ENCODE results near the gene SIL1. TPM values are rescaled to one million over a fixed set of nuclear protein-coding genes. Genes with fewer than 3 reads are reported as not detected.

SIL1 gene
- polyA plus RNA-seq, 1 experiment: 64.6 TPM

GRCh38 chr5:138932171-138932810, 265.9 kb downstream of the SIL1 start:
- Histone ChIP-seq H3K27me3 (ENCODE audit: control insufficient read depth, insufficient read depth, low read length) (no peaks in the 10 kb centered on the region), H3K4me3 (ENCODE audit: low read depth, low read length) (no peak overlapping the region), H3K27ac (ENCODE audit: low read depth, low read length) (no peak overlapping the region), H3K9me3 (ENCODE audit: control insufficient read depth, insufficient read depth, low read length) (no peaks in the 10 kb centered on the region; the same call in 1 of the 2 replicates)
- ChIA-PET CTCF (no interaction called here), POLR2A (no interaction called here)
- TF ChIP-seq CTCF (IDR thresholded peaks at IDR 0.05; ENCODE audit: low read depth, low read length): no peak
- DNase-seq (ENCODE audit: low read depth, low spot score): no peak

GRCh38 chr5:138930371-138931097, 267.6 kb downstream of the SIL1 start:
- POLR2A ChIA-PET: no interaction called here
- no peaks in the 10 kb centered on the region for H3K27me3 ChIP-seq (ENCODE audit: control insufficient read depth, insufficient read depth, low read length)
- DNase-seq (ENCODE audit: low read depth, low spot score): no peak
- no peak overlapping the region for H3K27ac ChIP-seq (ENCODE audit: low read depth, low read length)
- H3K9me3 ChIP-seq (ENCODE audit: control insufficient read depth, insufficient read depth, low read length): no peaks in the 10 kb centered on the region; the same call in 1 of the 2 replicates
- CTCF ChIA-PET: interaction anchor here (1.5 kb wide), 1 partner anchor 332 kb away, joined by 4 read pairs; no protein-coding TSS in a partner anchor
- no peak overlapping the region for H3K4me3 ChIP-seq (ENCODE audit: low read depth, low read length)
- no peak for TF ChIP-seq CTCF (IDR thresholded peaks at IDR 0.05; ENCODE audit: low read depth, low read length)

GRCh38 chr5:138929571-138929955, 268.6 kb downstream of the SIL1 start:
- no peaks in the 10 kb centered on the region for H3K9me3 ChIP-seq (ENCODE audit: control insufficient read depth, insufficient read depth, low read length)
- no peak for TF ChIP-seq CTCF (IDR thresholded peaks at IDR 0.05; ENCODE audit: low read depth, low read length)
- H3K27me3 ChIP-seq (ENCODE audit: control insufficient read depth, insufficient read depth, low read length): no peaks in the 10 kb centered on the region
- ChIA-PET POLR2A (no interaction called here), CTCF (interaction anchor here (1.5 kb wide), 1 partner anchor 332 kb away, joined by 4 read pairs; no protein-coding TSS in a partner anchor)
- no peak overlapping the region for H3K4me3 ChIP-seq (ENCODE audit: low read depth, low read length)
- no peak overlapping the region for H3K27ac ChIP-seq (ENCODE audit: low read depth, low read length)
- DNase-seq (ENCODE audit: low read depth, low spot score): no peak

GRCh38 chr5:138927979-138928378, 270.2 kb downstream of the SIL1 start:
- no peak for DNase-seq (ENCODE audit: low read depth, low spot score)

More at GRCh38 chr5:138927979-138928378, 270.2 kb downstream of the SIL1 start:
- Histone ChIP-seq H3K27me3 (ENCODE audit: control insufficient read depth, insufficient read depth, low read length) (no peaks in the 10 kb centered on the region), H3K9me3 (ENCODE audit: control insufficient read depth, insufficient read depth, low read length) (no peaks in the 10 kb centered on the region), H3K27ac (ENCODE audit: low read depth, low read length) (no peak overlapping the region), H3K4me3 (ENCODE audit: low read depth, low read length) (no peak overlapping the region)
- POLR2A ChIA-PET: no interaction called here
- no peak for TF ChIP-seq CTCF (IDR thresholded peaks at IDR 0.05; ENCODE audit: low read depth, low read length)
- CTCF ChIA-PET: no interaction called here
